ENCODE data around the gene RPL7A.

DNA sequence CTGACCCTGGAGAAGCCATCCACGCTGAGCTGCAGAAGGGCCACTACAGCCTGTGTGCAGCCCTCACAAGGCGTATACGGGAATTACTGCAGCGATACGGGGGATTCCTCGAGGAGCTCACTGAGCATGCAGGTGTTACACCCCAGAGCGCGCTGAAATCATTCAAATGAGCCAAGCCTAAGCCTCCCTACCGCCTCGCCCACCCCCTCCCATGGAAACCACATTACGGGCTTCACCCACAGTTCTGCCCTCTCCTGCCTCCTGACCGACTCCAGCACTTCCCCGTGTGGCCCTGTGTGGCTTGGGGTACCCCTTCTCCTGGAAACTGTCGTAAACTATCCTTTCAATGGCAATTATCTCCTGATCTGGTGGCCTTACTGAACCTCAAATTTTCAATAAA lies 25.3 kb upstream of the RPL7A start:
- TF ChIP-seq POLR2A (IDR thresholded peaks at IDR 0.05), result no peak
- TF ChIP-seq, protein P1, sequence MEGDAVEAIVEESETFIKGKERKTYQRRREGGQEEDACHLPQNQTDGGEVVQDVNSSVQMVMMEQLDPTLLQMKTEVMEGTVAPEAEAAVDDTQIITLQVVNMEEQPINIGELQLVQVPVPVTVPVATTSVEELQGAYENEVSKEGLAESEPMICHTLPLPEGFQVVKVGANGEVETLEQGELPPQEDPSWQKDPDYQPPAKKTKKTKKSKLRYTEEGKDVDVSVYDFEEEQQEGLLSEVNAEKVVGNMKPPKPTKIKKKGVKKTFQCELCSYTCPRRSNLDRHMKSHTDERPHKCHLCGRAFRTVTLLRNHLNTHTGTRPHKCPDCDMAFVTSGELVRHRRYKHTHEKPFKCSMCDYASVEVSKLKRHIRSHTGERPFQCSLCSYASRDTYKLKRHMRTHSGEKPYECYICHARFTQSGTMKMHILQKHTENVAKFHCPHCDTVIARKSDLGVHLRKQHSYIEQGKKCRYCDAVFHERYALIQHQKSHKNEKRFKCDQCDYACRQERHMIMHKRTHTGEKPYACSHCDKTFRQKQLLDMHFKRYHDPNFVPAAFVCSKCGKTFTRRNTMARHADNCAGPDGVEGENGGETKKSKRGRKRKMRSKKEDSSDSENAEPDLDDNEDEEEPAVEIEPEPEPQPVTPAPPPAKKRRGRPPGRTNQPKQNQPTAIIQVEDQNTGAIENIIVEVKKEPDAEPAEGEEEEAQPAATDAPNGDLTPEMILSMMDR (IDR thresholded peaks at IDR 0.05), result no peak
